Heart left ventricle (tissue), 16 donors: ENCODE results near the gene KHDC4. TPM values are rescaled to one million over a fixed set of nuclear protein-coding genes. Genes with fewer than 3 reads are reported as not detected.
A peak's percentile ranks its signal among the peaks of the same experiment; 100 is the strongest.
"Not testable (repeated sequence)": the region's sequence is repeated elsewhere in the genome, so short reads cannot be mapped to it uniquely, and the experiment has no call there.

ENCODE experiments used
- ATAC-seq, 4 donors: fragments of 200-7000 bp; cut with Tn5 transposase; one replicate each; pipeline ENCODE4 v1.9.1; 2020 to 2022; ENCODE audit warnings: moderate library complexity in 4 of 4, mild to moderate bottlenecking in 3 of 4, moderate number of reproducible peaks in 1 of 4
- DNase-seq, 5 donors: peaks; one replicate each; pipeline ENCODE4 v3.0.0-alpha.2; 2020
- H3K27ac ChIP-seq, 12 donors: fragments of 200-600 bp; sonication (generic) in 4 of 12; one replicate each; pipeline versions ENCODE4 v1.5.0 to v1.8.0; 2016 to 2022; ENCODE audit warnings: mild to moderate bottlenecking in 2 of 12
- H3K27me3 ChIP-seq, 9 donors: fragments of 200-600 bp; sonication (generic) in 2 of 9; one replicate each; pipeline versions ENCODE4 v1.5.1 to v1.8.0; 2016 to 2022; ENCODE audit warnings: mild to moderate bottlenecking in 3 of 9
- H3K36me3 ChIP-seq, 9 donors: fragments of 200-600 bp; sonication (generic) in 2 of 9; one replicate each; pipeline versions ENCODE4 v1.5.0 to v1.8.0; 2018 to 2022; ENCODE audit warnings: mild to moderate bottlenecking in 2 of 9
- H3K4me1 ChIP-seq, 12 donors: fragments of 200-600 bp; sonication (generic) in 4 of 12; one replicate each; pipeline versions ENCODE4 v1.5.0 to v1.8.0; 2016 to 2022; ENCODE audit warnings: mild to moderate bottlenecking in 3 of 12
- H3K4me3 ChIP-seq, 12 donors: fragments of 200-600 bp; sonication (generic) in 4 of 12; one replicate each; pipeline versions ENCODE4 v1.5.0 to v1.8.0; 2017 to 2022; ENCODE audit warnings: mild to moderate bottlenecking in 9 of 12, moderate library complexity in 4 of 12
- H3K9me3 ChIP-seq, 12 donors: fragments of 200-600 bp; sonication (generic) in 4 of 12; one replicate each; pipeline versions ENCODE4 v1.5.0 to v1.8.0; 2016 to 2022; ENCODE audit warnings: mild to moderate bottlenecking in 1 of 12
- POLR2A ChIP-seq, 2 donors: fragments of 450-650 bp; IDR thresholded peaks; one replicate each; pipeline ENCODE4 v1.6.1; 2017; ENCODE audit warnings: antibody characterized with exemption in 2 of 2, mild to moderate bottlenecking in 2 of 2, moderate library complexity in 2 of 2
- WGBS, 4 donors: extraction: QIAGEN DNeasy Blood & Tissue Kit in 2 of 4; methylation state at CpG; one replicate each; pipeline versions ENCODE4 v1.1.5 to v1.1.7; 2013 to 2018; 5-methylcytosine and 5-hydroxymethylcytosine counted together
- intact Hi-C, 10 donors: fragments of 100-400 bp; cut with DNase I; formaldehyde crosslinking; loops; one replicate each; pipeline versions ENCODE4 v1.11.1 to v1.14.2; 2022
- polyA plus RNA-seq, 2 donors: library from polyadenylated mRNA; stranded (reverse); fragments of 200-250 nt; gene quantifications; one replicate each; pipeline ENCODE4 v1.2.3, GENCODE V29; 2013
- total RNA-seq, 9 donors: library from RNA; depleted of rRNA in 2 of 9; stranded (reverse); fragments of >200 nt in 2 of 9; fragmentation: NEBNext Ultra II Directional in 3 of 9; extraction: Animal tissue kit (Norgen Biotek cat#: 25700) in 3 of 9; gene quantifications; one replicate each; pipeline versions ENCODE4 v1.1.0 to v1.2.4, GENCODE V29; 2016 to 2023
- TF ChIP-seq, protein P1 (sequence below), 12 donors: fragments of 200-600 bp; sonication (generic) in 4 of 12; IDR thresholded peaks; one replicate each; pipeline versions ENCODE4 v1.5.0 to v1.8.0; 2018 to 2022; ENCODE audit warnings: antibody characterized with exemption in 12 of 12, mild to moderate bottlenecking in 5 of 12
- donor health status: ischemic (EF 13 %, LVEDD 7.1; RV severe dilation, severe dysfunction).
- donor health status: healthy with polysubstance abuse.
- donor health status: DM: no; HTN: yes; CAD: no.
- donor health status: DM: no; HTN: no; CAD: no.
- donor health status: ischemic (EF 25% LVEDD 6.9; RV normal size, moderate dysfunction).
- donor health status: ischemic (EF 25% LVEDD 5.7; RV mildly dilated, moderate dysfunction).
- donor health status: healthy.
- donor health status: DM: yes; HTN: yes; CAD: no.
- donor health status: ischemic (EF 35%, LVEDD 5.7; RV mildly dilated, moderate dysfunction).
- donor health status: nonischemic (EF 11% LVEDD 7.7; RV severe dilation, severe dysfunction).
- donor health status: DM: yes; HTN: yes; CAD: no.
- donor health status: PGD.
- donor health status: ischemic (EF 29% LVEDD 5.4; RV normal size, mild dysfunction).
- donor health status: nonischemic (EF 23%, LVEDD 6.1; RV moderate dilation, normal function).

Gene KHDC4
- total and polyA plus RNA-seq, 11 donors = 16.9 to 28.0 (median 21.8) TPM

DNA sequence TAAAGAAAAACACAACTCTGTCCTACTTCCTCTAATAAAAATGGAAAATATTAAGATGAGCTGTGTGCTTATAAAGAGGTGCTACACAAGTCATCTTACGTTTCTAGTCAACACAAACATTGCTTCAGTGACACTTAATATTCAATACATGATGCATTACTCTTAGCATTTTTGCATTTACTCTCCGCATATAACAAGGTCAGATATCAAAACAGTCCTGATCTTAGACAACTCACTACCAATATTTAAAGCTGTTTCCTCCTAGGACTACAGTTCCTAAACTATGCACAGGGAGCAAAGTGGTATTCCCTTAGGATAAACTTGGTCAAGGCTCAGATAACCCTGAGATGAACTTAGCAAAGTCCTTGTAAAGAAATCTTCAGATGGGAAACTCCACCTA lies 35.3 kb downstream of the KHDC4 start:
- Histone ChIP-seq H3K4me1 (peaks cover 0 to 12% (median 4%) of the 10 kb centered on the region in 12 donors), H3K27me3 (no peaks in the 10 kb centered on the region), H3K36me3 (peaks cover 0 to 86% (median 79%) of the 10 kb centered on the region in 9 donors), H3K4me3 (no peak overlapping the region), H3K9me3 (no peaks in the 10 kb centered on the region), H3K27ac (no peak overlapping the region)
- intact Hi-C loops = loop anchor here in 1 of 10 donors (10.0 kb wide), 1 partner anchor 94 kb away; no protein-coding TSS in a partner anchor
- ATAC-seq (no peak), DNase-seq (no peak)
- 78 to 82% (median 81%) methylated on average over 2 of the region's 2 CpGs for WGBS, 4 donors
- TF ChIP-seq, protein P1, sequence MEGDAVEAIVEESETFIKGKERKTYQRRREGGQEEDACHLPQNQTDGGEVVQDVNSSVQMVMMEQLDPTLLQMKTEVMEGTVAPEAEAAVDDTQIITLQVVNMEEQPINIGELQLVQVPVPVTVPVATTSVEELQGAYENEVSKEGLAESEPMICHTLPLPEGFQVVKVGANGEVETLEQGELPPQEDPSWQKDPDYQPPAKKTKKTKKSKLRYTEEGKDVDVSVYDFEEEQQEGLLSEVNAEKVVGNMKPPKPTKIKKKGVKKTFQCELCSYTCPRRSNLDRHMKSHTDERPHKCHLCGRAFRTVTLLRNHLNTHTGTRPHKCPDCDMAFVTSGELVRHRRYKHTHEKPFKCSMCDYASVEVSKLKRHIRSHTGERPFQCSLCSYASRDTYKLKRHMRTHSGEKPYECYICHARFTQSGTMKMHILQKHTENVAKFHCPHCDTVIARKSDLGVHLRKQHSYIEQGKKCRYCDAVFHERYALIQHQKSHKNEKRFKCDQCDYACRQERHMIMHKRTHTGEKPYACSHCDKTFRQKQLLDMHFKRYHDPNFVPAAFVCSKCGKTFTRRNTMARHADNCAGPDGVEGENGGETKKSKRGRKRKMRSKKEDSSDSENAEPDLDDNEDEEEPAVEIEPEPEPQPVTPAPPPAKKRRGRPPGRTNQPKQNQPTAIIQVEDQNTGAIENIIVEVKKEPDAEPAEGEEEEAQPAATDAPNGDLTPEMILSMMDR (IDR thresholded peaks at IDR 0.05) = no peak
- no peak for TF ChIP-seq POLR2A (IDR thresholded peaks at IDR 0.05)

DNA sequence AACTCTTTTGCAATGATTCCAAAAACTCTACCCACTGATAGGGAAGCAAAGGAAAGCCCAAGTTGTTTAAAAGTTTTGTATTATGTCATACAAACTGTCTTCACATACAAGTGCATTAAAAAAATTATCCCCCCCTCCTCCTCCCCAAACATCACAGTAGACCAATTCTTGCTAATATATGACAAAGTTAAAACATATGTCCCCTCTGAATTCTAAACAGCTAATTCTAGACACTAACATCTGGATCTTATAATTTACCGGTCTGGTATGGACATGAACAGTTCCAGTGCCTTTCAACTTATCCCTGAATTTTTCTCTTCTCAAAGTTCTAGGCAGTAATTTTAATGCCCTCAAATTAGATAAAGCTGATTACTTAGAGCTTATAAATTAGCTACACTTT lies 36.5 kb downstream of the KHDC4 start:
- no peak for DNase-seq
- TF ChIP-seq POLR2A (IDR thresholded peaks at IDR 0.05) = no peak
- TF ChIP-seq, protein P1 (IDR thresholded peaks at IDR 0.05) = no peak
- no peaks in the 10 kb centered on the region for H3K27me3 ChIP-seq
- H3K9me3 ChIP-seq = no peaks in the 10 kb centered on the region
- H3K4me3 ChIP-seq = no peak overlapping the region
- 78 to 91% (median 87%) methylated on average over 1 of the region's 1 CpG for WGBS, 4 donors
- intact Hi-C loops = loop anchor here in 1 of 10 donors (10.0 kb wide), 1 partner anchor 93 kb away; no protein-coding TSS in a partner anchor
- H3K36me3 ChIP-seq = peaks cover 0 to 75% (median 67%) of the 10 kb centered on the region in 9 donors
- peaks cover 0 to 22% (median 14%) of the 10 kb centered on the region in 12 donors for H3K4me1 ChIP-seq
- no peak for ATAC-seq
- no peak overlapping the region for H3K27ac ChIP-seq

DNA sequence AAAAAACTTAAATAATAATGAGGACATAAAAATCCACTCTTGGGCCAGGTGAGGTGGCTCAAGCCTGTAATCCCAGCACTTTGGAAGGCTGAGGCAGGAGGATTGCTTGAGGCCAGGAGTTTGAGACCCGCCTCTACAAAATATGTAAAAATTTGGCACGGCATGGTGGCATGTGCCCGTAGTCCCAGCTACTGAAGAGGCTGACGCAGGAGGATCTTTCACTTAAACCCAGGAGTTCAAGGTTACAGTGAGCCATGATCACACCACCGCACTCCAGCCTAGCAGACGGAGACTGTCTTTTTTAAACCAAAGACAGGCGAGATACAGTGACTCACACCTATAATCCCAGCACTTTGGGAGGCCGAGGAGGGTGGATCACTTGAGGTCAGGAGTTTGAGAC lies 37.7 kb downstream of the KHDC4 start:
- H3K4me3 ChIP-seq, H3K9me3 ChIP-seq, ATAC-seq, H3K27me3 ChIP-seq, H3K27ac ChIP-seq, DNase-seq: not testable (repeated sequence)
- intact Hi-C loops = loop anchor here in 1 of 10 donors (10.0 kb wide), 1 partner anchor 92 kb away; no protein-coding TSS in a partner anchor
- WGBS, 4 donors = 92 to 98% (median 96%) methylated on average over 8 of the region's 8 CpGs
- H3K4me1 ChIP-seq = peaks cover 0 to 25% (median 14%) of the 10 kb centered on the region in 12 donors
- H3K36me3 ChIP-seq = peaks cover 0 to 62% (median 55%) of the 10 kb centered on the region in 9 donors

DNA sequence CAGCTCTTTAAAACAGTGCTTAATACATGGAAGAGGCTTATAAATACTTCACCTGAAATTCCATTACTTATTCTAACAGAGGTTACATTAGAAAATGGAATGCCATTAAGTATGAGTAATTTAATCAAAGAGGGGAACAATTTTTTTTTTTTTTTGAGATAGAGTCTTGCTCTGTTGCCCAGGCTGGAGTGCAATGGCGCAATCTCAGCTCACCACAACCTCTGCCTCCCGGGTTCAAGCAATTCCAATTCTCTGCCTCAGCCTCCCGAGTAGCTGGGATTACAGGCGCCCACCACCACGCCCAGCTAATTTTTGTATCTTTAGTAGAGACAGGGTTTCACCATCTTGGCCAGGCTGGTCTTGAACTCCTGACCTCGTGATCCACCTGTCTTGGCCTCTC lies 38.6 kb downstream of the KHDC4 start:
- H3K9me3 ChIP-seq, H3K27me3 ChIP-seq, H3K27ac ChIP-seq, ATAC-seq, H3K4me3 ChIP-seq, DNase-seq: not testable (repeated sequence)
- peaks cover 0 to 25% (median 14%) of the 10 kb centered on the region in 12 donors for H3K4me1 ChIP-seq
- intact Hi-C loops = loop anchor here in 1 of 10 donors (10.0 kb wide), 1 partner anchor 91 kb away; no protein-coding TSS in a partner anchor
- 96 to 99% (median 98%) methylated on average over 6 of the region's 6 CpGs for WGBS, 4 donors
- H3K36me3 ChIP-seq = peaks cover 0 to 54% (median 46%) of the 10 kb centered on the region in 9 donors

DNA sequence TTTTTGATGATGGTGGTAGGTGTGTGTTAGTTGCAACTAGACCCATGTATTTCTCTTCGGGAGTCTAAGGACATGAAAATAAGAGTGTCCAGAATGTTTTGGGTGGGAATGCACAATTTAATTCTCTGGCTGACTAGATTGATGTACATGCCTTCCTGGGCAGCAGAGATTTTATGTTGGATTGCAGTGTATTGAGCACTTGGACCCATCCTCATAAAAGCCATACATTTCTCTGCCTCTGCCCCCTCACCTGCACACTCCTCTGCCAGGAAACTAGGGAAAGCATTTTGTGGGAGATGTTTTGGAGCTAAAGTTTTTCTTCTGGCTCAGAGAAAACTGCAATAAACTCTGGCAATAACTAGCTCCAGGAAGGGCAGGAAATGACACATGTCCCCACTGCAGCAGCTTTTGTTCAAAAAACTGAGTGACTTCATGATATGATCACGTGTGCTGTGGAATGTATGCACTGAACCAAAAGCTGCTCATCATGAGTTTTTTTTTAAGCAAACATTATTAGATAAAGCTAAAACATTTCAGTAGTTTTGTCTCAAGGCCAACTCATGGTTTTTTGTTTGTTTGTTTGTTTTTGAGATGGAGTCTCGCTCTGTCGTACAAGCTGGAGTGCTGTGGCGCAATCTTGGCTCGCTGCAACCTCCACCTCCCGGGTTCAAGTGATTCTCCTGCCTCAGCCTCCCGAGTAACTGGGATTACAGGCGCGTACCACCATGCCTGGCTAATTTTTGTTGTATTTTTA lies 40.6 kb downstream of the KHDC4 start:
- H3K27ac ChIP-seq = peak overlapping the region; percentile 55 to 86 (median 79)
- no peaks in the 10 kb centered on the region for H3K9me3 ChIP-seq
- no peaks in the 10 kb centered on the region for H3K27me3 ChIP-seq
- intact Hi-C loops = loop anchor here in 1 of 10 donors (2.0 to 10.0 kb wide), 2 partner anchors 33 to 89 kb away; no protein-coding TSS in a partner anchor
- DNase-seq (peak in 1 of 5 donors; percentile 46), ATAC-seq (peak; percentile 68 to 93 (median 79))
- H3K4me3 ChIP-seq = no peak overlapping the region
- H3K36me3 ChIP-seq = peaks cover 0 to 33% (median 27%) of the 10 kb centered on the region in 9 donors
- H3K4me1 ChIP-seq = peaks cover 0 to 34% (median 13%) of the 10 kb centered on the region in 12 donors
- WGBS, 4 donors = 48 to 69% (median 61%) methylated on average over 10 of the region's 10 CpGs
- no peak for TF ChIP-seq POLR2A (IDR thresholded peaks at IDR 0.05)
